ENCODE results near the gene ZBTB16.

DNA sequence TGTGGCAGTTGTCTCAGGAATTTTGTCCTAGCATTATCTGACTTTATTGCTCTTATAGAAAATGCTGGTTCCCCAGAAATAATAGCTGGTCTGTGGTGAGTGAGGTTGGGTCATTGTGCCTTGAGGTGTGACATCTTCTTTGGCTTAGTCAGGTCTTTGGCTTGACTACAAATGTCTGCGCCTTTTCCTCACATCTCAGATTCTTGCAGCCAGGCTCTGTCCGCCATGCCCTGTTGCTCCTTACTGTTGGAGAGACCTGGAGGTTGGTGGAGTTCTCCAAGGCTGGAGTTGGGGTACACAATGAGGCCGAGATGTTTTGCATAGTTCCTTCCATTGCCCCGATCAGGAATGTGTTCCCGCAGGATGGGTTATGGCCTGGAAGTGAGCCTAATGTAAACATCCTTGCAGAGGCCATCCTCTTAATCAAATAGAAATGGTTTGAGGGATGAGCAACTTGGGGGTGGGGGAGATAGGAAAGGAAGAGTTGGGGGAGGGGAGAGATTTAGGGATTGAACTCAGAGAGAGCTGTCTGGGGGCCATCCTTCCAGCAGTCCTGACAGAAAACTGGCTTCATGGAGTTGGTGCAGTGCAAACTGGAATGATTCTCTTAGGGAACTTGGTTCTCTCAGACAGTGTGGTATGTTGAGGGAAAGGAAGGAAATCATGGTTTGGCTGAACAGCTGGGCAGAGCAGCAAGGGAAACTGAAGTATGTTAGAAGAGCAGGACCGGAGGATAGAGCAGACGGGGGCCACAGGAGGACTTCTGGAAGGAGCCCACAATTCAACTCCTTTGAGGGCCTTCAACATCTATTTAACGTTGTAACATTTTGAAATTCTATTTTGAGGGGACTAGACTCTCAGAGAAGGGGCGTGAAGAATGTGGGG, 49.9 kb downstream of the ZBTB16 start:
- TF ChIP-seq, protein P1, sequence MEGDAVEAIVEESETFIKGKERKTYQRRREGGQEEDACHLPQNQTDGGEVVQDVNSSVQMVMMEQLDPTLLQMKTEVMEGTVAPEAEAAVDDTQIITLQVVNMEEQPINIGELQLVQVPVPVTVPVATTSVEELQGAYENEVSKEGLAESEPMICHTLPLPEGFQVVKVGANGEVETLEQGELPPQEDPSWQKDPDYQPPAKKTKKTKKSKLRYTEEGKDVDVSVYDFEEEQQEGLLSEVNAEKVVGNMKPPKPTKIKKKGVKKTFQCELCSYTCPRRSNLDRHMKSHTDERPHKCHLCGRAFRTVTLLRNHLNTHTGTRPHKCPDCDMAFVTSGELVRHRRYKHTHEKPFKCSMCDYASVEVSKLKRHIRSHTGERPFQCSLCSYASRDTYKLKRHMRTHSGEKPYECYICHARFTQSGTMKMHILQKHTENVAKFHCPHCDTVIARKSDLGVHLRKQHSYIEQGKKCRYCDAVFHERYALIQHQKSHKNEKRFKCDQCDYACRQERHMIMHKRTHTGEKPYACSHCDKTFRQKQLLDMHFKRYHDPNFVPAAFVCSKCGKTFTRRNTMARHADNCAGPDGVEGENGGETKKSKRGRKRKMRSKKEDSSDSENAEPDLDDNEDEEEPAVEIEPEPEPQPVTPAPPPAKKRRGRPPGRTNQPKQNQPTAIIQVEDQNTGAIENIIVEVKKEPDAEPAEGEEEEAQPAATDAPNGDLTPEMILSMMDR (IDR thresholded peaks at IDR 0.05), result no peak
- TF ChIP-seq EZH2 (IDR thresholded peaks at IDR 0.05) (no peak), EZH2phosphoT487 (IDR thresholded peaks at IDR 0.05) (no peak)

Measured in neural progenitor cell (in vitro differentiated cells).